GM18498 (cell line): ENCODE measurements around the gene MYO7B.
A peak's percentile ranks its signal among the peaks of the same experiment; 100 is the strongest.

Experiments used
- ATAC-seq: cut with Tn5 transposase; IDR thresholded peaks from one replicate; pipeline ENCODE4 v1.9.1; 2021; ENCODE audit warnings: mild to moderate bottlenecking, moderate library complexity; ENCODE audit not compliant: unreplicated experiment

MYO7B gene

GRCh38 chr2:127646487-127647241 is 111.2 kb downstream of the MYO7B start:
- no peak for ATAC-seq

GRCh38 chr2:127647242-127648190 is 112.0 kb downstream of the MYO7B start:
- no peak for ATAC-seq

GRCh38 chr2:127648321-127648720 is 112.8 kb downstream of the MYO7B start:
- no peak for ATAC-seq

GRCh38 chr2:127649100-127649611 is 113.7 kb downstream of the MYO7B start:
- ATAC-seq = no peak

- peak; percentile 69 for ATAC-seq
These were observed 114.2 kb downstream of the MYO7B start for GRCh38 chr2:127649684-127650040.

GRCh38 chr2:127650041-127650784 is 114.7 kb downstream of the MYO7B start:
- peak; percentile 9 for ATAC-seq

GRCh38 chr2:127650785-127651380 is 115.4 kb downstream of the MYO7B start:
- no peak for ATAC-seq

- no peak for ATAC-seq
These were observed 115.9 kb downstream of the MYO7B start for GRCh38 chr2:127651381-127651809.

- no peak for ATAC-seq
These were observed 116.6 kb downstream of the MYO7B start for GRCh38 chr2:127651971-127652550.

GRCh38 chr2:127652786-127653357 is 117.4 kb downstream of the MYO7B start:
- no peak for ATAC-seq

- ATAC-seq = no peak
These were observed 118.1 kb downstream of the MYO7B start for GRCh38 chr2:127653421-127654083.

GRCh38 chr2:127654084-127654837 is 118.8 kb downstream of the MYO7B start:
- ATAC-seq = no peak

- no peak for ATAC-seq
These were observed 119.3 kb downstream of the MYO7B start for GRCh38 chr2:127654838-127655175.

GRCh38 chr2:127655209-127656073 is 120.0 kb downstream of the MYO7B start:
- no peak for ATAC-seq

- ATAC-seq = no peak
These were observed 121.2 kb downstream of the MYO7B start for GRCh38 chr2:127656569-127657231.

- ATAC-seq = no peak
These were observed 121.7 kb downstream of the MYO7B start for GRCh38 chr2:127657232-127657595.

GRCh38 chr2:127658146-127658545 is 122.7 kb downstream of the MYO7B start:
- no peak for ATAC-seq
